ENCODE data around the gene CD163L1.

- TF ChIP-seq CTCF (conservative IDR thresholded peaks at IDR 0.05 in 1 of 2, IDR thresholded peaks at IDR 0.05 in 1 of 2; ENCODE audit: low read depth in 1 of 2, low read length in 2 of 2) (no peak), EZH2 (IDR thresholded peaks at IDR 0.05; ENCODE audit: low read length, missing control alignments) (no peak)
These were observed 47.5 kb downstream of the CD163L1 start for GRCh38 chr12:7396418-7396817.

Data from fibroblast of lung (primary cell).